Peyer's patch (tissue), 4 donors: ENCODE data around the gene PLCL2. TPM values are rescaled to one million over a fixed set of nuclear protein-coding genes. Genes with fewer than 3 reads are reported as not detected.
A peak's percentile ranks its signal among the peaks of the same experiment; 100 is the strongest.

ENCODE experiments used
- DNase-seq, 3 donors: peaks; one replicate each; pipeline ENCODE4 v3.0.0-alpha.2; 2017 to 2019
- H3K27ac ChIP-seq, 4 donors: fragments of 200-600 bp; sonication (generic); one replicate each; pipeline ENCODE4 v1.5.1; 2016 to 2019
- H3K27me3 ChIP-seq, 2 donors: fragments of 200-600 bp; sonication (generic); one replicate each; pipeline ENCODE4 v1.5.1; 2019
- H3K36me3 ChIP-seq, 3 donors: fragments of 200-600 bp; sonication (generic); one replicate each; pipeline ENCODE4 v1.5.1; 2016 to 2019
- H3K4me1 ChIP-seq, 4 donors: fragments of 200-600 bp; sonication (generic); one replicate each; pipeline ENCODE4 v1.5.1; 2016 to 2019
- H3K4me3 ChIP-seq, 4 donors: fragments of 200-600 bp; sonication (generic); 1 replicate in 3 of 4; 2 replicates in 1 of 4; pipeline ENCODE4 v1.5.1; 2016 to 2019; ENCODE audit warnings: mild to moderate bottlenecking in 1 of 4
- H3K9me3 ChIP-seq, 4 donors: fragments of 200-600 bp; sonication (generic); one replicate each; pipeline ENCODE4 v1.5.1; 2016 to 2019; ENCODE audit warnings: mild to moderate bottlenecking in 1 of 4
- POLR2A ChIP-seq, 2 donors: fragments of 450-650 bp; IDR thresholded peaks; one replicate each; pipeline ENCODE4 v1.5.1; 2017; ENCODE audit warnings: antibody characterized with exemption in 2 of 2, mild to moderate bottlenecking in 2 of 2, moderate library complexity in 2 of 2
- total RNA-seq, 4 donors: library from RNA; depleted of rRNA; stranded (reverse); fragments of >200 nt; gene quantifications; one replicate each; pipeline ENCODE4 v1.1.0, GENCODE V29; 2016
- TF ChIP-seq, protein P1 (sequence below), 6 experiments: fragments of 450-650 bp in 4 of 6; fragments of 200-600 bp in 2 of 6; sonication (generic) in 1 of 6; IDR thresholded peaks; one replicate each; pipeline ENCODE4 v1.5.1; 2017 to 2019; ENCODE audit warnings: antibody characterized with exemption in 6 of 6, mild to moderate bottlenecking in 3 of 6, moderate library complexity in 1 of 6

Gene PLCL2
- total RNA-seq, 4 donors from 2014 or later: 21.8 to 39.6 (median 25.4) TPM

DNA sequence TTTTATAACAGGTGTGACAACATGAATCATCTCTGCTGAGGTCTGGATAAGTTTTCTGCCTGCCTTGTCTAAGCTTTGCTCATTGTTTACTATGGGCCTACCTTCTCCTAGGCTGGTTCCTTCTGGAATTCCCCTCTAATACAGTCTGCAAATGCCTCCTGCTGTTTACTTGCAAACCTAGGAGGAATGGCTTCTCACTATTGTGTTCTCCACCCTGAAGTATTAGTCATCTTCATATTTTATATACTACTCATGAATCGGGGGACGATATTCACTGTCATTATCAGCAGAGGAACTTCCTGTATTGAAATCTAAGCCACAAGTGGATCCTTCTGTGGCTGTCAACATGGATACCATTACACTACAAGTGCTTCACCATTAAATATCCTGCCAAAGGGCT, 154.8 kb downstream of the PLCL2 start:
- H3K4me1 ChIP-seq: peaks cover 0 to 15% (median 0%) of the 10 kb centered on the region in 4 donors
- H3K27ac ChIP-seq: peak overlapping the region in 2 of 4 donors; percentile 58 to 75
- TF ChIP-seq POLR2A (IDR thresholded peaks at IDR 0.05): no peak
- TF ChIP-seq, protein P1, sequence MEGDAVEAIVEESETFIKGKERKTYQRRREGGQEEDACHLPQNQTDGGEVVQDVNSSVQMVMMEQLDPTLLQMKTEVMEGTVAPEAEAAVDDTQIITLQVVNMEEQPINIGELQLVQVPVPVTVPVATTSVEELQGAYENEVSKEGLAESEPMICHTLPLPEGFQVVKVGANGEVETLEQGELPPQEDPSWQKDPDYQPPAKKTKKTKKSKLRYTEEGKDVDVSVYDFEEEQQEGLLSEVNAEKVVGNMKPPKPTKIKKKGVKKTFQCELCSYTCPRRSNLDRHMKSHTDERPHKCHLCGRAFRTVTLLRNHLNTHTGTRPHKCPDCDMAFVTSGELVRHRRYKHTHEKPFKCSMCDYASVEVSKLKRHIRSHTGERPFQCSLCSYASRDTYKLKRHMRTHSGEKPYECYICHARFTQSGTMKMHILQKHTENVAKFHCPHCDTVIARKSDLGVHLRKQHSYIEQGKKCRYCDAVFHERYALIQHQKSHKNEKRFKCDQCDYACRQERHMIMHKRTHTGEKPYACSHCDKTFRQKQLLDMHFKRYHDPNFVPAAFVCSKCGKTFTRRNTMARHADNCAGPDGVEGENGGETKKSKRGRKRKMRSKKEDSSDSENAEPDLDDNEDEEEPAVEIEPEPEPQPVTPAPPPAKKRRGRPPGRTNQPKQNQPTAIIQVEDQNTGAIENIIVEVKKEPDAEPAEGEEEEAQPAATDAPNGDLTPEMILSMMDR (IDR thresholded peaks at IDR 0.05): peak in 2 of 6 experiments; percentile 6 to 22
- H3K4me3 ChIP-seq: no peak overlapping the region
- DNase-seq: no peak
- no peaks in the 10 kb centered on the region for H3K36me3 ChIP-seq
- H3K9me3 ChIP-seq: no peaks in the 10 kb centered on the region
- H3K27me3 ChIP-seq: no peaks in the 10 kb centered on the region

GRCh38 chr3:17040322-17040989, 155.7 kb downstream of the PLCL2 start:
- Histone ChIP-seq H3K4me1 (peaks cover 0 to 15% (median 0%) of the 10 kb centered on the region in 4 donors), H3K27ac (peak overlapping the region in 2 of 4 donors; percentile 58 to 75), H3K36me3 (no peaks in the 10 kb centered on the region), H3K4me3 (no peak overlapping the region), H3K27me3 (no peaks in the 10 kb centered on the region), H3K9me3 (no peaks in the 10 kb centered on the region)
- TF ChIP-seq, protein P1 (IDR thresholded peaks at IDR 0.05): no peak
- no peak for TF ChIP-seq POLR2A (IDR thresholded peaks at IDR 0.05)
- DNase-seq: no peak

DNA sequence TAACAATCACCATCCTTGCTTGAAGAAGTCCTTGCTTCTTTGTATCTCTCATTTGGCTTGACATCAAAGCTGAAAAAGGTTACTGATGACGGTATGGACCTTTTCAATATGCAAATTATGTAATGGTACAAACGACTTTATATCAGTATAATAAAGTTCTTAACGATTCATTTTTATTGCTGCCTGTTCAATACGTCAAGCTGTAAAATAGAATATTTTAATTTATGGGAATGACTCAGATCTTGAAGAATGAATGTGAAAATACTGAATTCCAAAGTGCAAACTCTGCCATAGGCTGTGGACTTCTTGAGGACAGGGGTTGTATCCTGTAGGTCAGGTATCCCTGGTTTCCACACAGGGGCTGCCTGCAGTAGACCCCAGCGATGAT, 156.2 kb downstream of the PLCL2 start:
- Histone ChIP-seq H3K4me3 (no peak overlapping the region), H3K9me3 (no peaks in the 10 kb centered on the region), H3K36me3 (no peaks in the 10 kb centered on the region), H3K4me1 (peaks cover 0 to 15% (median 0%) of the 10 kb centered on the region in 4 donors), H3K27me3 (no peaks in the 10 kb centered on the region), H3K27ac (peak overlapping the region in 2 of 4 donors; percentile 58 to 75)
- TF ChIP-seq POLR2A (IDR thresholded peaks at IDR 0.05): no peak
- TF ChIP-seq, protein P1 (IDR thresholded peaks at IDR 0.05): no peak
- no peak for DNase-seq

DNA sequence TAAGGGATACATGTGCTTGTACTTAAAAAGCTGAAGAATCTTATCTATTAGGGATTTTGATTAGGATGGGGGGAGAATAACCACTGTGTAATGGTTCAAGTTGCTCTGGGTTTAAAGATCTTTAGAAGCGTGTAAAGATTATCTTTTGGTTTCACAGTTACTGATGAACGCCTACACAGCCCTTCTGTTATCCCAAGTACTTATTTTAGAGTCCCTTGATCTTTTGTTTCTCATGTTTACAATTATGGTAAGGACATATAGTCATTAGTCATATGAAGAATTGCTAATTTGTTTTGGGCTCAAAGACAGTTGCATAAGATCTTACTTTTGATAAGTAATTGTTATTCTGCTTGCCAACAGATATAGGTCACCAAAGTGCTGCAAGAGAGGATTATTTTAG, 160.1 kb downstream of the PLCL2 start:
- no peaks in the 10 kb centered on the region for H3K27me3 ChIP-seq
- H3K4me3 ChIP-seq: no peak overlapping the region
- H3K9me3 ChIP-seq: no peaks in the 10 kb centered on the region
- TF ChIP-seq POLR2A (IDR thresholded peaks at IDR 0.05): no peak
- TF ChIP-seq, protein P1 (IDR thresholded peaks at IDR 0.05): no peak
- no peak for DNase-seq
- peaks cover 0 to 10% (median 0%) of the 10 kb centered on the region in 4 donors for H3K4me1 ChIP-seq
- no peaks in the 10 kb centered on the region for H3K36me3 ChIP-seq
- no peak overlapping the region for H3K27ac ChIP-seq

DNA sequence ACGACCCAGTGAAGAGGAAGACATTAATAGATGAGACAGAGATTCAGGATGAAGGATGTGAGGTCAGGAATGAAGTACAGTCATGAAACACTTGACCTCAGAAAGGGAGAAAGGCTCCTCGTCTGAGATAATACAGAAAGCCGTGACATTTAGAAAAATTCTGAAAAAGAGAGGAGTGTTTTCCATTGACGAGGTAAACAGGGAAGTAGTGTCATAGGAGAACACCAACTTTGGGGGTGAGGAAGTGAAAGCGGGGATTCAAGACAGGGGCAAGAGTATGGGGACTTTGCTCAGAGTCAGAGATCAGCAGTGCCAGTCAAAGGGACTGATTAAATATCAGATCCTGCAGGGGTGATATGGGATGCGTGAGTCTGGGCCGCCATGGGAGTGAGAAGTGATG, 160.9 kb downstream of the PLCL2 start:
- Histone ChIP-seq H3K4me3 (no peak overlapping the region), H3K4me1 (peaks cover 0 to 1% (median 0%) of the 10 kb centered on the region in 4 donors), H3K27ac (no peak overlapping the region), H3K9me3 (no peaks in the 10 kb centered on the region), H3K27me3 (no peaks in the 10 kb centered on the region), H3K36me3 (no peaks in the 10 kb centered on the region)
- no peak for DNase-seq
- TF ChIP-seq, protein P1 (IDR thresholded peaks at IDR 0.05): no peak
- no peak for TF ChIP-seq POLR2A (IDR thresholded peaks at IDR 0.05)
